Mesothelial cell of epicardium (in vitro differentiated cells): ENCODE data around the gene KCNQ5. TPM values are rescaled to one million over a fixed set of nuclear protein-coding genes. Genes with fewer than 3 reads are reported as not detected.

Source experiments
- DNase-seq, 2 experiments: peaks; one replicate each; pipeline ENCODE4 v3.0.0; 2021; ENCODE audit warnings: low spot score in 2 of 2; ENCODE audit not compliant: unreplicated experiment in 2 of 2
- H3K27ac Mint-ChIP-seq: 2 replicates; pipeline ENCODE4 v1.8.0; 2021; ENCODE audit warnings: mixed read lengths
- H3K27me3 Mint-ChIP-seq: 2 replicates; pipeline ENCODE4 v1.8.0; 2021; ENCODE audit warnings: low read depth, mixed read lengths
- H3K36me3 Mint-ChIP-seq: 2 replicates; pipeline ENCODE4 v1.8.0; 2021; ENCODE audit warnings: mixed read lengths
- H3K4me1 Mint-ChIP-seq: 2 replicates; pipeline ENCODE4 v1.8.0; 2021; ENCODE audit warnings: mixed read lengths
- H3K4me3 Mint-ChIP-seq: 2 replicates; pipeline ENCODE4 v1.8.0; 2021; ENCODE audit warnings: mild to moderate bottlenecking, moderate library complexity, mixed read lengths
- H3K9me3 Mint-ChIP-seq: 2 replicates; pipeline ENCODE4 v1.8.0; 2021; ENCODE audit warnings: mixed read lengths
- CTCF ChIP-seq: fragments of 200-600 bp; sonication (generic); IDR thresholded peaks from one replicate; pipeline ENCODE4 v1.5.0; 2021; ENCODE audit warnings: antibody characterized with exemption; ENCODE audit not compliant: unreplicated experiment
- total RNA-seq: library from RNA; stranded (reverse); gene quantifications from 3 replicates; pipeline ENCODE4 v1.2.1, GENCODE V29; 2021

Gene KCNQ5
- total RNA-seq, 1 donor from 2014 or later = 4.8 TPM

GRCh38 chr6:73123632-73124329, 501.9 kb downstream of the KCNQ5 start:
- no peak overlapping the region for H3K27ac Mint-ChIP-seq
- H3K9me3 Mint-ChIP-seq = peaks cover 2% of the 10 kb centered on the region
- no peaks in the 10 kb centered on the region for H3K36me3 Mint-ChIP-seq

GRCh38 chr6:73129653-73130443, 508.0 kb downstream of the KCNQ5 start:
- H3K27ac Mint-ChIP-seq = no peak overlapping the region
- TF ChIP-seq CTCF = peak; percentile 97
- no peaks in the 10 kb centered on the region for H3K27me3 Mint-ChIP-seq
- H3K4me3 Mint-ChIP-seq = no peak overlapping the region
- no peaks in the 10 kb centered on the region for H3K9me3 Mint-ChIP-seq
- H3K36me3 Mint-ChIP-seq = peaks cover 2% of the 10 kb centered on the region
- H3K4me1 Mint-ChIP-seq = no peaks in the 10 kb centered on the region
- peak; percentile 82 to 93 for DNase-seq

More at GRCh38 chr6:73123632-73124329, 501.9 kb downstream of the KCNQ5 start:
- H3K4me1 Mint-ChIP-seq = no peaks in the 10 kb centered on the region
- no peak for DNase-seq
- no peak overlapping the region for H3K4me3 Mint-ChIP-seq
- no peaks in the 10 kb centered on the region for H3K27me3 Mint-ChIP-seq
- no peak for TF ChIP-seq CTCF

- Mint-ChIP-seq H3K4me1 (no peaks in the 10 kb centered on the region), H3K4me3 (no peak overlapping the region), H3K9me3 (peaks cover 7% of the 10 kb centered on the region), H3K36me3 (peaks cover 4% of the 10 kb centered on the region), H3K27ac (no peak overlapping the region), H3K27me3 (peaks cover 1% of the 10 kb centered on the region)
- TF ChIP-seq CTCF = no peak
- DNase-seq = no peak
These were observed 509.8 kb downstream of the KCNQ5 start for GRCh38 chr6:73131706-73132105.

- H3K36me3 Mint-ChIP-seq = peaks cover 4% of the 10 kb centered on the region
These were observed 512.7 kb downstream of the KCNQ5 start for GRCh38 chr6:73134588-73134987.

More at GRCh38 chr6:73134588-73134987, 512.7 kb downstream of the KCNQ5 start:
- Mint-ChIP-seq H3K27me3 (peaks cover 1% of the 10 kb centered on the region), H3K27ac (no peak overlapping the region), H3K4me1 (no peaks in the 10 kb centered on the region), H3K9me3 (peaks cover 7% of the 10 kb centered on the region), H3K4me3 (no peak overlapping the region)
- no peak for DNase-seq
- TF ChIP-seq CTCF = peak; percentile 36
